ENCODE measurements around the gene PROZ. TPM values are rescaled to one million over a fixed set of nuclear protein-coding genes. Genes with fewer than 3 reads are reported as not detected.
A peak's percentile ranks its signal among the peaks of the same experiment; 100 is the strongest.

Gene PROZ
- total RNA-seq, 1 donor from 2014 or later = not detected

GRCh38 chr13:113205428-113205931 lies 47.0 kb downstream of the PROZ start:
- no peak for DNase-seq (ENCODE audit: low spot score, unreplicated experiment)
- TF ChIP-seq, protein P1, sequence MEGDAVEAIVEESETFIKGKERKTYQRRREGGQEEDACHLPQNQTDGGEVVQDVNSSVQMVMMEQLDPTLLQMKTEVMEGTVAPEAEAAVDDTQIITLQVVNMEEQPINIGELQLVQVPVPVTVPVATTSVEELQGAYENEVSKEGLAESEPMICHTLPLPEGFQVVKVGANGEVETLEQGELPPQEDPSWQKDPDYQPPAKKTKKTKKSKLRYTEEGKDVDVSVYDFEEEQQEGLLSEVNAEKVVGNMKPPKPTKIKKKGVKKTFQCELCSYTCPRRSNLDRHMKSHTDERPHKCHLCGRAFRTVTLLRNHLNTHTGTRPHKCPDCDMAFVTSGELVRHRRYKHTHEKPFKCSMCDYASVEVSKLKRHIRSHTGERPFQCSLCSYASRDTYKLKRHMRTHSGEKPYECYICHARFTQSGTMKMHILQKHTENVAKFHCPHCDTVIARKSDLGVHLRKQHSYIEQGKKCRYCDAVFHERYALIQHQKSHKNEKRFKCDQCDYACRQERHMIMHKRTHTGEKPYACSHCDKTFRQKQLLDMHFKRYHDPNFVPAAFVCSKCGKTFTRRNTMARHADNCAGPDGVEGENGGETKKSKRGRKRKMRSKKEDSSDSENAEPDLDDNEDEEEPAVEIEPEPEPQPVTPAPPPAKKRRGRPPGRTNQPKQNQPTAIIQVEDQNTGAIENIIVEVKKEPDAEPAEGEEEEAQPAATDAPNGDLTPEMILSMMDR (IDR thresholded peaks at IDR 0.05; ENCODE audit: unreplicated experiment) = no peak
- peaks cover 5% of the 10 kb centered on the region for H3K36me3 Mint-ChIP-seq (ENCODE audit: insufficient read depth)
- no peaks in the 10 kb centered on the region for H3K9me3 Mint-ChIP-seq (ENCODE audit: low read depth)
- H3K4me3 Mint-ChIP-seq (ENCODE audit: low read depth) = peak overlapping the region; percentile 22
- no peak overlapping the region for H3K27ac Mint-ChIP-seq
- peaks cover 13% of the 10 kb centered on the region for H3K4me1 Mint-ChIP-seq (ENCODE audit: low read depth)
- H3K27me3 Mint-ChIP-seq = no peaks in the 10 kb centered on the region

GRCh38 chr13:113207460-113207859 lies 49.0 kb downstream of the PROZ start:
- Mint-ChIP-seq H3K36me3 (ENCODE audit: insufficient read depth) (peaks cover 11% of the 10 kb centered on the region), H3K4me1 (ENCODE audit: low read depth) (peaks cover 18% of the 10 kb centered on the region), H3K9me3 (ENCODE audit: low read depth) (no peaks in the 10 kb centered on the region), H3K27ac (peak overlapping the region; percentile 96), H3K4me3 (ENCODE audit: low read depth) (peak overlapping the region; percentile 89), H3K27me3 (no peaks in the 10 kb centered on the region)
- TF ChIP-seq, protein P1 (IDR thresholded peaks at IDR 0.05; ENCODE audit: unreplicated experiment) = no peak
- no peak for DNase-seq (ENCODE audit: low spot score, unreplicated experiment)

- Mint-ChIP-seq H3K36me3 (ENCODE audit: insufficient read depth) (peaks cover 11% of the 10 kb centered on the region), H3K4me1 (ENCODE audit: low read depth) (peaks cover 18% of the 10 kb centered on the region), H3K4me3 (ENCODE audit: low read depth) (peak overlapping the region; percentile 89), H3K27me3 (no peaks in the 10 kb centered on the region), H3K9me3 (ENCODE audit: low read depth) (no peaks in the 10 kb centered on the region), H3K27ac (peak overlapping the region; percentile 96)
- DNase-seq (ENCODE audit: low spot score, unreplicated experiment) = peak; percentile 25
- TF ChIP-seq, protein P1 (IDR thresholded peaks at IDR 0.05; ENCODE audit: unreplicated experiment) = no peak
These were observed 49.5 kb downstream of the PROZ start for GRCh38 chr13:113207890-113208420.

DNA sequence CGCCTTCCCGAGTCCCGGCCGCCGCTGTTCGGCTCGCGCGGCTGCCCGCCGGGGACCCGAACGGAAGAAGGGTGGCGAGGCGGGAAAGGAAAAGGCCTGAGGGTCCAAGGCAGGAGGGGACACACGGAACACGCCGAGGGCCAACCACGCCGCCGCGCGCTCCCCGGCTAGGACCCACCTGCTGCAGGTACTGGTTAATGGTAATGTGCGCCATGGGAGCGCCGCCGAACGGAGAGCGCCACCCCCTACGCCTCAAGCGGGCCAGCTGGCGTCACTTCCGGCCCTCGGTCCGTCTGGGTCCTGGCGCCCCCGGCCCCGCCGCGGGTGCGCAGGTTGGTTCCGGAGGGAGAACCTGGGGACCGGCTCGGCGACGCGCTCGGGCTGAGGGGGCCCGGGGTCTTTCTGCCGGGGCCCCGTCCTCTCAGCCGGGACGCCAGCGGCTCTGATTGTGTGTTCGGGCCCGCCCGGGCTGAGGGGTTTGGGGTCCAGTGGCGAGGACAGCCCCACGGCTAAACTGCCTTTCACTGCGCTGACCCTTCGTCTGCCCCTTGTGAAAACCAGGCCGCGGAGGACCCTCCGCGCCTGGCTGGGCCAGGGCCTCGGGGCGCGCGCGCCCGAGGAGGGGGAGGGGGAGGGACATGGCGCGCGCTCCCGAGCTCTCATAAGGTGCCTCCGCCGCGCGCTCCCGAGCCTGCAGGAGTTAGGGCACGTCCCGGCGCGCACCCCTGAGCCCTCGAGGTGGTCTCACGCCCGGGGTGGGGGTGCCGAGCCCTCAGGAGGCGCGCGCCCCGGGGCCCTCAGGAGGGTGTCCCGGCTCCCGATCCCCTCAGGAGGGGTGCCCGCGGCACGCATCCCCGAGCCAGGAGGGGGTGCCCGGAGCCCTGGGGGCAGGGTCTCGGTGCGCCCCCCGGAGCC lies 50.2 kb downstream of the PROZ start, which contains the start of gene PCID2:
PCID2 (minus strand) TSS at position 249 of the 915 bp plus-strand sequence; CDS start at position 214, 35 bp downstream.
- peak within 1 kb of the TSS; percentile 89 for H3K4me3 Mint-ChIP-seq (ENCODE audit: low read depth)
- H3K4me1 Mint-ChIP-seq (ENCODE audit: low read depth) = peaks cover 18% of the 10 kb centered on the region
- TF ChIP-seq, protein P1 (IDR thresholded peaks at IDR 0.05; ENCODE audit: unreplicated experiment) = peak; percentile 5
- H3K27ac Mint-ChIP-seq = peak within 1 kb of the TSS; percentile 96
- no peaks in the 10 kb centered on the region for H3K9me3 Mint-ChIP-seq (ENCODE audit: low read depth)
- DNase-seq (ENCODE audit: low spot score, unreplicated experiment) = peak; percentile 84
- no peaks in the 10 kb centered on the region for H3K27me3 Mint-ChIP-seq
- H3K36me3 Mint-ChIP-seq (ENCODE audit: insufficient read depth) = peaks cover 11% of the 10 kb centered on the region

- no peaks in the 10 kb centered on the region for H3K27me3 Mint-ChIP-seq
- peaks cover 11% of the 10 kb centered on the region for H3K36me3 Mint-ChIP-seq (ENCODE audit: insufficient read depth)
- no peaks in the 10 kb centered on the region for H3K9me3 Mint-ChIP-seq (ENCODE audit: low read depth)
- peak within 1 kb of the TSS; percentile 90 for H3K27ac Mint-ChIP-seq
- TF ChIP-seq, protein P1 (IDR thresholded peaks at IDR 0.05; ENCODE audit: unreplicated experiment) = no peak
- peak within 1 kb of the TSS; percentile 89 for H3K4me3 Mint-ChIP-seq (ENCODE audit: low read depth)
- peaks cover 18% of the 10 kb centered on the region for H3K4me1 Mint-ChIP-seq (ENCODE audit: low read depth)
- DNase-seq (ENCODE audit: low spot score, unreplicated experiment) = peak; percentile 67
These were observed 50.9 kb downstream of the PROZ start, which contains the start of gene CUL4A for GRCh38 chr13:113209336-113209758. TSS of gene CUL4A (plus strand) at chr13:113209613. CDS start at chr13:113209628, 15 bp downstream.
